GM06990 (cell line): ENCODE data around the gene AKAP6.

Experiments
- DNase-seq: peaks from one replicate; pipeline ENCODE4 v3.0.0-alpha.2; 2011; ENCODE audit not compliant: insufficient read length; ENCODE audit errors: extremely low read depth
- H3K27me3 ChIP-seq: replicated peaks from 2 replicates; pipeline ENCODE4 v1.6.0; 2011; ENCODE audit warnings: low read length; ENCODE audit not compliant: control insufficient read depth, insufficient read depth
- H3K36me3 ChIP-seq: 2 replicates; pipeline ENCODE4 v1.5.1; 2011; ENCODE audit warnings: low read length; ENCODE audit not compliant: control insufficient read depth, insufficient read depth
- H3K4me3 ChIP-seq: replicated peaks from 2 replicates; pipeline ENCODE4 v1.5.1; 2011; ENCODE audit warnings: low read depth, mild to moderate bottlenecking, control low read depth, low read length
- CTCF ChIP-seq: IDR thresholded peaks from 2 replicates; pipeline ENCODE4 v1.5.1; 2011; ENCODE audit warnings: low read length, control low read depth, mild to moderate bottlenecking, inconsistent platforms; ENCODE audit not compliant: insufficient read depth, poor library complexity, severe bottlenecking

AKAP6 gene

GRCh38 chr14:32696325-32697091 is 367.4 kb downstream of the AKAP6 start:
- DNase-seq: no peak
- Histone ChIP-seq H3K36me3 (no peaks in the 10 kb centered on the region), H3K4me3 (no peak overlapping the region), H3K27me3 (no peaks in the 10 kb centered on the region)
- TF ChIP-seq CTCF: no peak

GRCh38 chr14:32697114-32697513 is 368.0 kb downstream of the AKAP6 start:
- TF ChIP-seq CTCF: no peak
- H3K36me3 ChIP-seq: no peaks in the 10 kb centered on the region
- no peaks in the 10 kb centered on the region for H3K27me3 ChIP-seq
- no peak for DNase-seq
- no peak overlapping the region for H3K4me3 ChIP-seq

GRCh38 chr14:32697704-32698103 is 368.6 kb downstream of the AKAP6 start:
- no peak for TF ChIP-seq CTCF
- H3K4me3 ChIP-seq: no peak overlapping the region
- H3K27me3 ChIP-seq: no peaks in the 10 kb centered on the region
- DNase-seq: no peak
- H3K36me3 ChIP-seq: no peaks in the 10 kb centered on the region

GRCh38 chr14:32698831-32699230 is 369.7 kb downstream of the AKAP6 start:
- Histone ChIP-seq H3K4me3 (no peak overlapping the region), H3K27me3 (no peaks in the 10 kb centered on the region), H3K36me3 (no peaks in the 10 kb centered on the region)
- no peak for TF ChIP-seq CTCF
- DNase-seq: no peak

GRCh38 chr14:32701475-32701874 is 372.4 kb downstream of the AKAP6 start:
- Histone ChIP-seq H3K36me3 (no peaks in the 10 kb centered on the region), H3K4me3 (no peak overlapping the region), H3K27me3 (no peaks in the 10 kb centered on the region)
- TF ChIP-seq CTCF: no peak
- DNase-seq: no peak

- TF ChIP-seq CTCF: no peak
- Histone ChIP-seq H3K27me3 (no peaks in the 10 kb centered on the region), H3K36me3 (no peaks in the 10 kb centered on the region), H3K4me3 (no peak overlapping the region)
- DNase-seq: no peak
Observed at GRCh38 chr14:32702088-32702487, 373.0 kb downstream of the AKAP6 start.
